Stimulated activated CD8-positive, alpha-beta memory T cell treated with anti-CD3 and anti-CD28 coated beads, Interleukin-7, amount 100 ng/mL, for 1 hour (primary cell): Measurements from ENCODE around the gene ZNF474.

Source experiments
- DNase-seq, 2 donors: peaks; one replicate each; pipeline ENCODE4 v3.0.0-alpha.2; 2020; ENCODE audit warnings: low read depth in 2 of 2

Gene ZNF474

GRCh38 chr5:122118356-122118948 is 10.9 kb upstream of the ZNF474 start:
- no peak for DNase-seq

GRCh38 chr5:122119205-122119604 is 10.1 kb upstream of the ZNF474 start:
- no peak for DNase-seq

GRCh38 chr5:122120493-122120892 is 8.9 kb upstream of the ZNF474 start:
- DNase-seq = no peak

DNA sequence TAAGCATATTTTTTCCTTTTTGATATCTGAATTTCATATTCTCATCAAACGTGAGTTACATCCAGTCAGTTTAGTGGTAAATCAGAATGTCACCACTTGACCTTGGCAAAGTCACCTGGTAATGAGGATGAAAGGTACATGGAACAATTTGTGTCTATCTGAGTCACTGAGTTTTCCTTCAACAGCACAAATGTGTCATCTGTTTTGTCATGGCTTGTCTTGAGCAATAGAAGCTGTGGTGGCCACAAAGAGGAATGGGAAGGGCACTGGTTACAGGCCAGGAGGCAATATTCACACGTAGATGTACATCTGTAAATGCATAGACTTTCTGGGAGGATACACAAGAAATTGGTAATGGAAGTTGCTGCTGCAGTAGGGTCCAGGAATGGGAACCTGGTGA is 8.4 kb upstream of the ZNF474 start:
- DNase-seq = no peak

GRCh38 chr5:122121479-122122465 is 7.6 kb upstream of the ZNF474 start:
- no peak for DNase-seq

DNA sequence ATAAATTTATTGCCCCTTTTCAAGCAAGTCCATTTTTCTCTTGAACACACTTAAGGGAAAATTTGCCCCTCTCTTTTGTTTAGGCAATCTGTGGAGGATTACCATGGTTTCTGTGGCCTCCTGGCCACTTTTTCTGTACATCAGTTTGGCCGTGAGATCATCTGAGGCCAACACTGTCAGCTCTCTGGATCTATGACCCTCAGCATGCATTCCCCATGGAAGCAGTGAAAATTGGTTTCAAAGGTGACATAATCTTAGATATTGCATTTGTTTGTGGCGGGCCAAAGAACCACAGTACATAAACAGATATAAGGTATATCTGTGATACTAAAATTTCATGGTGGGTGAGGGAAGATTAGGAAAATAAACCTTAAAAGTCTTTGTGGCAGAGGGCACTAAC is 4.6 kb upstream of the ZNF474 start:
- DNase-seq = no peak

DNA sequence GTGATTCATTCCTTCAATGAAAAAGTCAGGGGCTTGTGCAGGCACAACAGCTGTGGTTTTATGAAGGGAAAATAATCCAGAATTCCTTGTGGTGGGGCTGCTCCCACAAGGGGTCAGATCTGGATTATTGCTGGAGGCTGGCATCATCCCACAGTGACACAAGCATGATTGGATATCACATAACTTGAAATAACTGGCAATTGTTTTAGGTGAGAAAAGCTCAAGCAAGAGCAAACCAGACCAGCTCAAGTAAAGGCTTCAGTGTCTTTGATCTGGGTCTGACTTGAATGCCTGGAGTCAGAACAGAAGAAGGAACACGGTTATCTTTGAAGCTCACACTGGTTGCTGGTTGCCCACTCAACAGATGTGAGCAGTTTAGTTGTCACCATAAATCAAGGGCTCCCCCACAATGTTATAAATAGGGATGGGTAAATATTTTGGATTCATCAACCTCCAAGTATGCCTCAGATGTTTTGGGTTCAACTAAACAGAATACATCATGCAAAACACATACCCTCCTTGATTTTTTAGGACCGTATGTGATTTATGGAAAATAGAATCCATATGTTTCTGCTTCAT is 3.1 kb upstream of the ZNF474 start:
- no peak for DNase-seq

DNA sequence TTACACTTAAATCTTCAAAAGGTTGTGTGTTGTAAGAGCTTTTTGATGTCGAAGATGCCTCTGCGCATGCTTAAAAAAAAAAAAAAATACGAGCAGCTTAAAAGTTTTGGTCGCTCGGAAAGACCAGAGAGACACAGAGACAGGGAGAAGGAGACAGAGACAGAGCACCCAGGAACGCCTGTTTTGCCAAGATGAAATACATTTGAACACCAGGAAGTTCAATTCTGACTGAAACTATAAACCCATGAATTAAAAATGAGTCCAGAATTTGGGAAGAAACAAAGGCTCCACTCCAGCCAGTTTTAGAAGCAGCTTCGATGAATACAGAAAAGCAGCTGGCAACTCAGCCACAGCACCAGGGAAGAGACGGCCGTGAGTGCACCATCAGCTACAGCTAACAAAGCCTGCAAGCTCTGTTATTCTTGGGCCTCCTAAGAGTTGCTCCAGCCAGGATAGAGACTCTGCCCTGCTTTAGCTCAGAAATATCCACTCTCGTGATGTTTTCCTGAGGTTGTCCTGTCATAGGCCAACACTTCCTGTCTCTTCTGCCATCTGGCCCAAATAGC is 2.5 kb upstream of the ZNF474 start:
- no peak for DNase-seq

- no peak for DNase-seq
Observed at GRCh38 chr5:122130152-122130551, 806 bp downstream of the ZNF474 start.

- DNase-seq = no peak
Observed at GRCh38 chr5:122137702-122138101, 8.4 kb downstream of the ZNF474 start.

DNA sequence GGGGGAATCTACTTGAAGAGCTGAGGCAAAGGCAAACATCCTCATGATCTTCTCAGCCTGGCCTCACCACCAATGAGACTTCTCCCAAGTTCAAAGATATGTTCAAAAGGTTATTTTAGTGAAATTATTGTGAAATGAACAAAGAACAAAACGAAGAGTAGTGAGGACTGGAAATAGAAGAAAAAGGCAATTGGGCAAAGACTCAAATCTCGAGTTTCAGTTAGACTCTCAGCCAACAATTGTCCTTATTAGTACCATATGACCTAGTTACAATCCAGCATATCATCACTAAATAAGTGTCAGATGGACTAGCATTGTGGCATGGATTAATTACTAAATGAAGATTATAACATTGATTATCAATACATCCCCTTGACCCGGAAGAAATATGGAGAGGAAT is 9.0 kb downstream of the ZNF474 start:
- DNase-seq = no peak

DNA sequence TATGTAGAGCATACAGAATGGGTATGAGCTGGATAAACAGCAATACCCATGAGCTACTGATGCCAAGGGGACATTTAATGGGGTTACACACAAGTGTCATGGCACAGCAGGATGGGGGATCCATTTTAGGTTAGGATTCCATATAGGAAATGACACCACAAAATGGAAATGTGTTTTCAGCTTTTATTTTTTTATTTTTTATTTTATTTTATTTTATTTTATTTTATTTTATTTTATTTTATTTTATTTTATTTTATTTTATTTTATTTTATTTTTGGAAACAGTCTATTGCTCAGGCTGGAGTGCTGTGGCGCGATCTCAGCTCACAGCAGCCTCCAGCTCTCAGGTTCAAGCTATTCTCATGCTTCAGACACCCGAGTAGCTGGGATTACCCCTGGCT is 11.6 kb downstream of the ZNF474 start:
- DNase-seq = no peak

- DNase-seq = no peak
Observed at GRCh38 chr5:122141751-122142150, 12.4 kb downstream of the ZNF474 start.

DNA sequence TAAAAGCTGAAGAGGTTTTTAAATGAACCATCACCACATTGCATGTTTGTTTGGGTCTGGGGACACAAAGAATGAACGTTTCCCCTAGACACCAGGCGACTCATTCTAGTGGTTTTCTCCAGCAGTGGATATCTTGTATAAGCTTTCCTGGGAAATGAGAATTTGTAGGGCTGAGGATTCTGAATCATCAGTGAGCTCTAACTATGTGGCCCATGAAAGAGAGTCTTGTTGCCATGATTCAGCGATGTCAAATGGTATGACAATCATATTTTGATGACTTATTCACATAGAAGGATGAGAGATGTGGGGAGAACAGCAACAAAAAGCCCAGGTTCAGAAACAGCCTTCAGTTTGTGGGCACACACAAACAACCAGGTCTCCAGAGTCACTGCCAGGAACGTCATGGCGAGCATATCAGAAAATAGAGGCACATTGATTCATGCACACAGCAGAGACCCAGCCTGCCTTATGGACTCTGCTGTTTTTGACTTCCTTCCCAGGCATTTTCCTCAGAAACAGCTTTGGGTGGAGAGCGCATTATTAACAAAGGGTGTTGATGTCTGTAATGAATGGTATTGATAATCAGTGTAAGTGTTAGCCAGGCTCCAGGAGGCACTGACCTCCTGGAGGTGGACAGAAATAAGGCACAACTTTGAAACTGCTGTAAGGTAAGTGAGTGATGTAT is 13.3 kb downstream of the ZNF474 start:
- DNase-seq = no peak

DNA sequence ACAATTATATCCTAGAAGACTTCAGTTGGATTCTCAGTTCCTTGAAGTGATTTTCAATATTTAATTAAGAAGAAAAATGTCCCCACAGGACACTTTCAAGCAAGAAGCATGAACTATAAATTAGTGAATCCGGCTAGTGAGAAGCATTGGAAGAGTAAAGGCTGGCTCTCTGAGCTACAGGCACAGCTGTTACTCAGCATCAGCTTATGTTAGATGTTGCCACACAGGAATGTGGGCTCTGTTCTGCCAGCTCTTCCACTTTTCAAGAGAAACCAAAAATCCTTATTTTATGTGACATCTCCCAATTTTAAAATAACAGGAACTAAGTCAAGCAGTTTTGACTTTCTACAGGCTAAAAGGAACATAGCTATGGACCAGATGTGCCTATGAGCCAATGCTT is 14.9 kb downstream of the ZNF474 start:
- no peak for DNase-seq

DNA sequence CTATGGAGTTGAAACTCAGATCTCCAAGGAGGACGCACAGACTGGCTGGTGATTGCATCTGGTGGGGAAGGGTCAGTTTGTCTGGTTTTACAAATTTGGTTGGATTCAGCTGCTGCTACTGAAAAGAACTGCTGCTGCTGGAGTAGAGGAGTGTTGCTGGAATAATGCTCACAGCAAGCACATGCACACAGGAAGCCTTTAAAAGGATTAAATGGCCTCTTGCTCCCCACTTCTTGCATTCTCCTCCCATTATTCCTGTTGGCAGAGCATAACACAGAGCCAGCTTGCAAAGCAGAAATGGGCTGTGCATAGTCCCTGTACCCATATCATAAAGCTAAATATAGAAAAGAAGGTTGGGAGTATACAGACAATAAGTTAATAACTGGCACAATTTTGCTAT is 16.6 kb downstream of the ZNF474 start:
- DNase-seq = no peak

- no peak for DNase-seq
Observed at GRCh38 chr5:122149321-122150090, 20.2 kb downstream of the ZNF474 start.

GRCh38 chr5:122150215-122150614 is 20.9 kb downstream of the ZNF474 start:
- no peak for DNase-seq

DNA sequence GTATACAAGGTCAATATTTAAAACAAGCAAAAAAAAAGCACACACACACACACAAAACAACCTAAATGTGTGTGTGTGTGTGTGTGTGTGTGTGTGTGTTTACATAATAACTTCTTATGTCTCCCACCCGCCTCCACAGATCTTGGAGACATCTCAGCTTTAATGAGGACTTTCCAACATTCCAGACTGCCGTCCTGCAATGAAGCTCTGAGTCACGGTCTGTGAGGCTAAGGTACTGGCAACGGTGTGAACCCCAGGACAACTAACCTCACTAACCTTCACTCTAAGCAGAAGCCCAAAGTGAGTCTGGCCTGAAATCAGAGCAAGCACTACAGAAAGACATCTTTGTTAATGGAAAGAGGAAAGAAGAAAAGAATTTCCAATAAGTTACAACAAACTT is 22.3 kb downstream of the ZNF474 start:
- no peak for DNase-seq

DNA sequence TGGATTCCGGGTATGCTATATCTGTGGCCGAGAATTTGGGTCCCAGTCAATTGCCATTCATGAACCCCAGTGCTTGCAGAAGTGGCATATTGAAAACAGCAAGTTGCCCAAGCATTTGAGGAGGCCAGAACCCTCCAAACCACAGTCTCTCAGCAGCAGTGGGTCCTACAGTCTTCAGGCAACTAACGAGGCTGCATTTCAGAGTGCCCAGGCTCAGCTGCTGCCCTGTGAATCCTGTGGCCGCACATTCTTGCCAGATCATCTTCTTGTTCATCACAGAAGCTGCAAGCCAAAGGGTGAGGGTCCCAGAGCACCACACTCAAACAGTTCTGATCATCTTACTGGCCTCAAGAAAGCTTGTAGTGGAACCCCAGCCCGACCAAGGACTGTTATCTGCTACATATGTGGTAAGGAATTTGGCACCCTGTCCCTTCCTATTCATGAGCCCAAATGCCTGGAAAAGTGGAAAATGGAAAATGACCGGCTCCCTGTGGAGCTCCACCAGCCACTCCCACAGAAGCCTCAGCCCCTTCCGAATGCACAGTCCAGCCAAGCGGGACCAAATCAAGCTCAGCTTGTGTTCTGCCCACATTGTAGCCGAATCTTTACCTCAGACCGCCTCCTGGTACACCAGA is 23.0 kb downstream of the ZNF474 start:
- DNase-seq = no peak

- no peak for DNase-seq
Observed at GRCh38 chr5:122153230-122153629, 23.9 kb downstream of the ZNF474 start.
